H1 (cell line): Measurements from ENCODE around the gene ALK. TPM values are rescaled to one million over a fixed set of nuclear protein-coding genes. Genes with fewer than 3 reads are reported as not detected.

Source experiments
- CTCF ChIA-PET: fragments of 300-600 bp; sonication (Branson Sonifier 250); formaldehyde crosslinking; loops from one replicate; lab custom pipeline; 2021; ENCODE audit not compliant: partially characterized antibody; lab: Charles Lee
- POLR2A ChIA-PET: fragments of 300-600 bp; sonication (Branson Sonifier 250); formaldehyde crosslinking; loops from one replicate; lab custom pipeline; 2021; ENCODE audit warnings: inconsistent platforms; ENCODE audit not compliant: partially characterized antibody; lab: Charles Lee
- DNase-seq, 2 experiments: peaks; one replicate each; pipeline versions ENCODE4 v3.0.0 to v3.0.0-alpha.2; 2010 to 2022; ENCODE audit warnings: low spot score in 2 of 2, low read depth in 1 of 2, mixed read lengths in 1 of 2
- FAIRE-seq: peaks from 2 replicates; lab custom pipeline; 2011; peaks lifted over from hg19 to GRCh38; lab: Jason Lieb, UNC
- H2AFZ ChIP-seq: 2 replicates; pipeline ENCODE4 v1.8.1; 2012; ENCODE audit warnings: low read length, inconsistent platforms
- H2AK5ac ChIP-seq: 2 replicates; pipeline ENCODE4 v1.6.1; 2013; ENCODE audit warnings: low read depth, low read length
- H2BK120ac ChIP-seq: replicated peaks from 2 replicates; pipeline ENCODE3; 2013; ENCODE audit warnings: low read depth, low read length, inconsistent platforms
- H2BK12ac ChIP-seq: 2 replicates; pipeline ENCODE4 v1.6.1; 2013; ENCODE audit warnings: low read depth, low read length
- H2BK15ac ChIP-seq: 2 replicates; pipeline ENCODE4 v1.6.1; 2013; ENCODE audit warnings: low read length
- H2BK20ac ChIP-seq: 2 replicates; pipeline ENCODE4 v1.6.1; 2013; ENCODE audit warnings: low read length
- H2BK5ac ChIP-seq: 2 replicates; pipeline ENCODE4 v1.6.1; 2013; ENCODE audit warnings: low read depth, low read length
- H3K14ac ChIP-seq: 2 replicates; pipeline ENCODE4 v1.6.1; 2013; ENCODE audit warnings: inconsistent platforms; ENCODE audit not compliant: insufficient read length
- H3K18ac ChIP-seq: 2 replicates; pipeline ENCODE4 v1.6.1; 2013; ENCODE audit warnings: low read length; ENCODE audit errors: extremely low read depth
- H3K23ac ChIP-seq: 2 replicates; pipeline ENCODE4 v1.6.1; 2013; ENCODE audit warnings: inconsistent platforms; ENCODE audit not compliant: insufficient read length
- H3K23me2 ChIP-seq: 2 replicates; pipeline ENCODE4 v1.6.1; 2013; ENCODE audit warnings: low read depth, low read length
- H3K27ac ChIP-seq: 2 replicates; pipeline ENCODE4 v1.6.1; 2011; ENCODE audit warnings: low read depth, low read length, inconsistent platforms
- H3K27me3 ChIP-seq, 4 experiments: replicated peaks in 1 of 4; 1 replicate in 1 of 4; 2 replicates in 3 of 4; pipeline versions ENCODE4 v1.6.1 to v1.8.1; 2011 to 2013; ENCODE audit warnings: low read length in 3 of 4, mild to moderate bottlenecking in 3 of 4, inconsistent platforms in 2 of 4, mixed read lengths in 2 of 4, moderate library complexity in 1 of 4; ENCODE audit not compliant: control insufficient read depth in 3 of 4, insufficient read depth in 3 of 4; ENCODE audit errors: extremely low read depth in 1 of 4
- H3K36me3 ChIP-seq, 4 experiments: 2 replicates each; pipeline versions ENCODE4 v1.6.1 to v1.8.1; 2011 to 2013; ENCODE audit warnings: mild to moderate bottlenecking in 4 of 4, low read length in 3 of 4, moderate library complexity in 2 of 4, control low read depth in 1 of 4, inconsistent platforms in 1 of 4; ENCODE audit not compliant: insufficient read depth in 4 of 4, control insufficient read depth in 2 of 4
- H3K4ac ChIP-seq: replicated peaks from 2 replicates; pipeline ENCODE3; 2013; ENCODE audit warnings: low read length, low read depth, mixed read lengths, inconsistent platforms; ENCODE audit not compliant: insufficient read length
- H3K4me1 ChIP-seq, 4 experiments: replicated peaks in 1 of 4; 1 replicate in 1 of 4; 2 replicates in 3 of 4; pipeline versions ENCODE4 v1.6.1 to v1.8.1; 2011 to 2013; ENCODE audit warnings: low read length in 3 of 4, inconsistent platforms in 2 of 4, mixed read lengths in 1 of 4; ENCODE audit not compliant: insufficient read depth in 4 of 4, control insufficient read depth in 3 of 4
- H3K4me2 ChIP-seq, 2 experiments: 2 replicates each; pipeline versions ENCODE4 v1.6.1 to v1.8.1; 2011 to 2013; ENCODE audit warnings: low read depth in 2 of 2, low read length in 2 of 2, control low read depth in 1 of 2, inconsistent platforms in 1 of 2, mild to moderate bottlenecking in 1 of 2; ENCODE audit not compliant: insufficient read depth in 1 of 2
- H3K4me3 ChIP-seq, 4 experiments: fragments of 200-600, 300-600 bp in 1 of 4; sonication (generic), shearing (Covaris generic), sonication (Bioruptor Twin) in 1 of 4; 2 replicates each; pipeline versions ENCODE4 v1.5.1 to v1.8.1; 2011 to 2016; ENCODE audit warnings: low read length in 4 of 4, low read depth in 3 of 4, control low read depth in 2 of 4, inconsistent platforms in 2 of 4, mild to moderate bottlenecking in 2 of 4, mixed read lengths in 1 of 4, moderate library complexity in 1 of 4; ENCODE audit not compliant: insufficient read depth in 2 of 4; ENCODE audit errors: extremely low read depth in 1 of 4
- H3K56ac ChIP-seq: replicated peaks from 2 replicates; pipeline ENCODE3; 2013; ENCODE audit warnings: low read depth, mild to moderate bottlenecking, mixed read lengths, low read length, inconsistent platforms; ENCODE audit not compliant: insufficient read length
- H3K79me1 ChIP-seq: 2 replicates; pipeline ENCODE4 v1.6.1; 2013; ENCODE audit warnings: low read depth, low read length, control low read depth
- H3K79me2 ChIP-seq, 2 experiments: 2 replicates each; pipeline versions ENCODE4 v1.6.1 to v1.8.1; 2012 to 2013; ENCODE audit warnings: low read length in 2 of 2, mild to moderate bottlenecking in 2 of 2, inconsistent platforms in 1 of 2; ENCODE audit not compliant: insufficient read depth in 2 of 2, control insufficient read depth in 1 of 2
- H3K9ac ChIP-seq, 4 experiments: replicated peaks in 1 of 4; 1 replicate in 1 of 4; 2 replicates in 3 of 4; pipeline versions ENCODE4 v1.6.1 to v1.8.1; 2011 to 2013; ENCODE audit warnings: low read depth in 3 of 4, low read length in 3 of 4, control low read depth in 2 of 4, mild to moderate bottlenecking in 2 of 4, moderate library complexity in 2 of 4, inconsistent platforms in 1 of 4; ENCODE audit errors: extremely low read depth in 1 of 4
- H3K9me3 ChIP-seq, 2 experiments: 2 replicates each; pipeline versions ENCODE4 v1.6.1 to v1.8.1; 2012 to 2013; ENCODE audit warnings: mild to moderate bottlenecking in 2 of 2, moderate library complexity in 2 of 2, control low read depth in 1 of 2, inconsistent platforms in 1 of 2, low read depth in 1 of 2, low read length in 1 of 2, mixed read lengths in 1 of 2; ENCODE audit not compliant: insufficient read depth in 2 of 2
- H4K20me1 ChIP-seq, 2 experiments: replicated peaks in 1 of 2; 2 replicates each; pipeline versions ENCODE3 to v1.8.1; 2011 to 2013; ENCODE audit warnings: inconsistent platforms in 2 of 2, low read length in 2 of 2, mild to moderate bottlenecking in 1 of 2; ENCODE audit not compliant: insufficient read depth in 2 of 2, control insufficient read depth in 1 of 2
- H4K5ac ChIP-seq: 2 replicates; pipeline ENCODE4 v1.6.1; 2013; ENCODE audit warnings: low read length, low read depth, mixed read lengths, inconsistent platforms; ENCODE audit not compliant: insufficient read length
- H4K8ac ChIP-seq: 2 replicates; pipeline ENCODE4 v1.8.0; 2013; ENCODE audit warnings: mild to moderate bottlenecking, moderate library complexity, low read length, inconsistent platforms; ENCODE audit not compliant: insufficient read depth; ENCODE audit errors: extremely low read depth
- H4K91ac ChIP-seq: replicated peaks from 2 replicates; pipeline ENCODE3; 2013; ENCODE audit warnings: low read length, mixed read lengths, inconsistent platforms; ENCODE audit not compliant: insufficient read length
- BCL11A ChIP-seq, 2 experiments: IDR thresholded peaks; one replicate each; pipeline ENCODE4 v1.6.1; 2011; ENCODE audit warnings: low read depth in 2 of 2, low read length in 2 of 2, mild to moderate bottlenecking in 2 of 2
- EGR1 ChIP-seq: IDR thresholded peaks from 2 replicates; pipeline ENCODE4 v1.6.1; 2011; ENCODE audit warnings: low read depth, low read length, borderline replicate concordance
- EP300 ChIP-seq, 2 experiments: IDR thresholded peaks; 1 replicate in 1 of 2; 2 replicates in 1 of 2; pipeline ENCODE4 v1.6.1; 2011 to 2012; ENCODE audit warnings: low read depth in 2 of 2, low read length in 2 of 2, mild to moderate bottlenecking in 2 of 2, borderline replicate concordance in 1 of 2, inconsistent platforms in 1 of 2, moderate library complexity in 1 of 2
- FOSL1 ChIP-seq: IDR thresholded peaks from 2 replicates; pipeline ENCODE4 v1.6.1; 2011; ENCODE audit warnings: mild to moderate bottlenecking, low read depth, low read length, moderate library complexity; ENCODE audit not compliant: insufficient read depth
- PHF8 ChIP-seq: fragments of 200-600 bp; sonication (generic); conservative IDR thresholded peaks from 2 replicates; pipeline ENCODE4 v1.7.1; 2012; ENCODE audit warnings: low read depth, mild to moderate bottlenecking, inconsistent platforms, low read length, moderate library complexity
- RBBP5 ChIP-seq: IDR thresholded peaks from 2 replicates; pipeline ENCODE4 v1.7.1; 2012; ENCODE audit warnings: low read depth, mild to moderate bottlenecking, inconsistent platforms, low read length, moderate library complexity, borderline replicate concordance
- RFX5 ChIP-seq: IDR thresholded peaks from 2 replicates; pipeline ENCODE4 v1.6.1; 2011; ENCODE audit warnings: low read depth, low read length, improper control_type of control experiment, borderline replicate concordance
- SP1 ChIP-seq: IDR thresholded peaks from 2 replicates; pipeline ENCODE4 v1.6.1; 2011; ENCODE audit warnings: low read depth, low read length
- TBP ChIP-seq: IDR thresholded peaks from 2 replicates; pipeline ENCODE4 v1.6.1; 2011; ENCODE audit warnings: low read depth, low read length, improper control_type of control experiment
- WGBS, 2 experiments: shearing (Covaris generic) in 1 of 2; methylation state at CpG; one replicate each; pipeline versions ENCODE4 v1.1.6 to v1.1.7; 2013 to 2015; ENCODE audit warnings: low lambda C conversion rate in 2 of 2, mixed read lengths in 2 of 2, inconsistent platforms in 1 of 2, low coverage in 1 of 2, missing lambda C conversion rate in 1 of 2; ENCODE audit not compliant: insufficient replicate concordance in 2 of 2, insufficient coverage in 1 of 2, insufficient read length in 1 of 2; ENCODE audit errors: extremely low coverage in 1 of 2, missing lambda C conversion rate in 1 of 2; 5-methylcytosine and 5-hydroxymethylcytosine counted together
- polyA plus RNA-seq, 7 experiments: library from polyadenylated mRNA; depleted of rRNA in 3 of 7; stranded (reverse) in 5 of 7; unstranded in 2 of 7; fragments of >200 nt in 5 of 7; fragments of 200-250 nt in 2 of 7; gene quantifications; 1 replicate in 5 of 7; 2 replicates in 1 of 7; 4 replicates in 1 of 7; pipeline versions ENCODE4 v1.2.1 to v1.2.3, GENCODE V29; 2011 to 2013; ENCODE audit warnings: missing spikeins in 2 of 7, mixed read lengths in 2 of 7
- total RNA-seq: library from RNA; stranded (reverse); fragmentation: NEBNext Ultra II Directional; extraction: Animal tissue kit (Norgen Biotek cat#: 25700); gene quantifications from 2 replicates; pipeline ENCODE4 v1.2.1, GENCODE V29; 2021

Gene ALK
- total and polyA plus RNA-seq, 2 of the 8 experiments (the other 6 are each of a cell fraction or from before 2014, with no cell fraction given) = 0.02 to 0.09 TPM

- Histone ChIP-seq H3K36me3 (no peaks in the 10 kb centered on the region), H3K23me2 (no peaks in the 10 kb centered on the region), H3K9ac (no peak overlapping the region), H4K5ac (no peak overlapping the region), H2BK20ac (no peak overlapping the region), H3K27me3 (no peaks in the 10 kb centered on the region), H4K8ac (no peak overlapping the region), H3K27ac (no peak overlapping the region), H3K4me1 (no peaks in the 10 kb centered on the region), H3K4ac (no peak overlapping the region), H4K91ac (no peak overlapping the region), H3K14ac (no peak overlapping the region), H2AK5ac (no peak overlapping the region), H3K18ac (no peak overlapping the region), H4K20me1 (no peaks in the 10 kb centered on the region), H2AFZ (no peak overlapping the region), H3K9me3 (no peaks in the 10 kb centered on the region), H3K4me3 (no peak overlapping the region), H3K79me2 (no peaks in the 10 kb centered on the region), H2BK5ac (no peak overlapping the region), H2BK15ac (no peak overlapping the region), H3K23ac (no peak overlapping the region), H3K79me1 (no peaks in the 10 kb centered on the region), H2BK12ac (no peak overlapping the region), H3K4me2 (no peak overlapping the region), H2BK120ac (no peak overlapping the region), H3K56ac (no peak overlapping the region)
- ChIA-PET POLR2A (no interaction called here), CTCF (interaction anchor here (1.0 kb wide), 1 partner anchor 1005 kb away, joined by 3 read pairs; no protein-coding TSS in a partner anchor)
- no peak for FAIRE-seq
- TF ChIP-seq PHF8 (no peak), SP1 (no peak), EP300 (IDR thresholded peaks at IDR 0.05; ENCODE audit: borderline replicate concordance in 1 of 2, low read depth in 2 of 2, low read length in 2 of 2) (no peak), TBP (no peak), FOSL1 (no peak), EGR1 (no peak), RBBP5 (no peak), BCL11A (IDR thresholded peaks at IDR 0.05; ENCODE audit: low read depth in 2 of 2, low read length in 2 of 2) (no peak), RFX5 (no peak)
- 67% methylated on average over 1 of the region's 1 CpG; no CpG with 5 or more reads in 1 of the 2 experiments for WGBS, 2 experiments
- DNase-seq = no peak
These were observed 357.7 kb downstream of the ALK start for GRCh38 chr2:29563697-29564096.
